Measurements from ENCODE around the gene SYNE2.
"Not testable (repeated sequence)": the region's sequence is repeated elsewhere in the genome, so short reads cannot be mapped to it uniquely, and the experiment has no call there.

The SYNE2 gene

GRCh38 chr14:64123241-64123822 is 270.5 kb downstream of the SYNE2 start:
- DNase-seq (ENCODE audit: low read depth in 2 of 2), result no peak

- no peak for DNase-seq (ENCODE audit: low read depth in 2 of 2)
Measured at GRCh38 chr14:64125270-64125669, 272.5 kb downstream of the SYNE2 start.

GRCh38 chr14:64126548-64126947 is 273.7 kb downstream of the SYNE2 start:
- DNase-seq (ENCODE audit: low read depth in 2 of 2), result no peak

- no peak for DNase-seq (ENCODE audit: low read depth in 2 of 2)
Measured at GRCh38 chr14:64137657-64138290, 285.0 kb downstream of the SYNE2 start.

GRCh38 chr14:64147126-64147790 is 294.5 kb downstream of the SYNE2 start:
- DNase-seq (ENCODE audit: low read depth in 2 of 2), result no peak

- DNase-seq (ENCODE audit: low read depth in 2 of 2), result no peak
Measured at GRCh38 chr14:64149921-64150320, 297.1 kb downstream of the SYNE2 start.

- DNase-seq (ENCODE audit: low read depth in 2 of 2), result no peak
Measured at GRCh38 chr14:64158608-64159007, 305.8 kb downstream of the SYNE2 start.

- DNase-seq (ENCODE audit: low read depth in 2 of 2), result no peak
Measured at GRCh38 chr14:64159588-64159987, 306.8 kb downstream of the SYNE2 start.

- DNase-seq (ENCODE audit: low read depth in 2 of 2), result no peak
Measured at GRCh38 chr14:64170181-64170580, 317.4 kb downstream of the SYNE2 start.

GRCh38 chr14:64174922-64175782 is 322.3 kb downstream of the SYNE2 start:
- no peak for DNase-seq (ENCODE audit: low read depth in 2 of 2)

- DNase-seq (ENCODE audit: low read depth in 2 of 2), result no peak
Measured at GRCh38 chr14:64176330-64176729, 323.5 kb downstream of the SYNE2 start.

GRCh38 chr14:64178814-64179213 is 326.0 kb downstream of the SYNE2 start:
- DNase-seq (ENCODE audit: low read depth in 2 of 2), result no peak

- not testable (repeated sequence) for DNase-seq (ENCODE audit: low read depth in 2 of 2)
Measured at GRCh38 chr14:64182908-64183307, 330.1 kb downstream of the SYNE2 start.

- no peak for DNase-seq (ENCODE audit: low read depth in 2 of 2)
Measured at GRCh38 chr14:64184103-64184729, 331.4 kb downstream of the SYNE2 start.

GRCh38 chr14:64185184-64185583 is 332.4 kb downstream of the SYNE2 start:
- no peak for DNase-seq (ENCODE audit: low read depth in 2 of 2)

- DNase-seq (ENCODE audit: low read depth in 2 of 2), result no peak
Measured at GRCh38 chr14:64186231-64187129, 333.7 kb downstream of the SYNE2 start.

GRCh38 chr14:64187331-64187730 is 334.5 kb downstream of the SYNE2 start:
- no peak for DNase-seq (ENCODE audit: low read depth in 2 of 2)

- no peak for DNase-seq (ENCODE audit: low read depth in 2 of 2)
Measured at GRCh38 chr14:64190974-64191502, 338.2 kb downstream of the SYNE2 start.

GRCh38 chr14:64191756-64192155 is 339.0 kb downstream of the SYNE2 start:
- DNase-seq (ENCODE audit: low read depth in 2 of 2), result no peak

- no peak for DNase-seq (ENCODE audit: low read depth in 2 of 2)
Measured at GRCh38 chr14:64193821-64194220, 341.0 kb downstream of the SYNE2 start.

GRCh38 chr14:64194404-64194803 is 341.6 kb downstream of the SYNE2 start:
- DNase-seq (ENCODE audit: low read depth in 2 of 2), result no peak

Measured in stimulated activated CD8-positive, alpha-beta memory T cell treated with anti-CD3 and anti-CD28 coated beads, Interleukin-15, amount 100 ng/mL, for 48 hours (primary cell).